ENCODE data around the gene GAMT.
"Not testable (repeated sequence)": the region's sequence is repeated elsewhere in the genome, so short reads cannot be mapped to it uniquely, and the experiment has no call there.

Gene GAMT

GRCh38 chr19:1401138-1401888 is at the start of gene GAMT:
Gene GAMT (minus strand): TSS chr19:1401542. CDS start chr19:1401476, 66 bp downstream.
- DNase-seq (ENCODE audit: low spot score), result peak; percentile 78

DNA sequence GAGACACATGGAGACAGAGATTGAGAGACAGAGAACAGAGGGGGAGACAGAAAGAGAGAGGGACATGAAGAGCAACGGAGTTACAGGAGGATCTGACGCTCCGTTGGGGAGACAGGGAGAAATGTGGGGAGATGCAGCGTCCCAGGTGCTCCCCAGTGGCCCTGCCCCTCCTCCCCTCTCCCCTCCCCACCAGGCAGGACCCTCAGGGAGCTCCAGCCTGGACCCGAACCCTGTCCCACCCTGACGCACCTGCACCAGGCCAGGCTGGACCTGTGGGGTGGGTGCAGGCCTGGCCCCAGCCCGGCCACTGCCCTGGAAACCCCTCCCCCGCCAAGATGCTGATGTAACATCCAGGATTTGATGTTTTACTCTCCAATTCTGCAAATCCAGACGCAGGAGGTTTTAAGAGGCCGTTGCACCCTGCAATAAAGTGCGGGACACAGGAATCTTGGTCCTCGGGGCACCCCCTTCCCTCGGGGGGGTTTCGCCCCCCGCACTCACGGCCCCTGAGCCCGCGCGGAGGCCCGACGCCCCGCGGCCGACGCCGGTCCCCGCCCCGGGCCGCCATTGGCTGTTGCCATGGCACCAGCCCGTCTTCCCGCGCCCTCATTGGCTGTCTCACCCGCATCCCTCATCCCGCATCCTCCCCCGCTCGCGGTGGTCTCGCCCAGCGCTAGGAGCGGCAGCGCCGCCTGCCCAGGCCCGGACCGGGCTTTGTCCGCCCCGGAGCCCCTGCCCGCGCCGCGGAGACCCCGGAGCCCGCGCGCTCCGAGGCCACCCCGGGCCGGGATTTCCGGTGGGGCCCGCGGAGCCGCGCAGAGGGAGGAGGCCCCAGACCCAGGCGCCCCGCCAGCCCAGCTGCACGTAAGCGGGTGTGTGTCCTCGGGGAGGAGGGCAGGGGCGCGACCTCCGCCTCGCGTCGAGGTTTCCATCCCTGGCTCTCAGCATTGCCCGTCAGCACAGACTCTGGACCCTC is 48.4 kb upstream of the GAMT start, which contains the start of gene APC2:
Gene APC2 (plus strand): TSS at position 655 of the 976 bp plus-strand sequence. CDS start 2,881 bp downstream, outside the sequence.
- DNase-seq (ENCODE audit: low spot score), result peak; percentile 80

- DNase-seq (ENCODE audit: low spot score), result no peak
Measured at GRCh38 chr19:1447944-1448343, 46.6 kb upstream of the GAMT start.

DNA sequence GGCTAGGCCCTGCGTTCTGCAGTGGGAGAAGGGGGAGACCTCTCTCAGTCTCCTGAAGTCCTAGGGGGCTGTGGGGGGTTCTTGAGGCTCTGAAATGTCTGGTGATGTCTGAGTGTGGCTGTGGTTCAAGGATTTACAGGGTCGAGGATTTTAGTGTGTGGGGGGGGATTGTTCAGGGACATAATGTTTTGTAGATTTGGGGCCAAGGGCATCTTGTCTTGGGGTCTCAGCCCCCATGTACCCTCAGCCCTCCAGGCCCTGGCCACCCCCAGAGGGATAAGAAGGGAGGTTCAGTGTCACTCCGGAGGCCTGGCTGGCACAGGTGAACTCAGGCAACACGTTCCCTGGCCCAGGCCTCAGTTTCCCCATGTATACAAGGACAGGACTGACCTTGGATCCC is 46.2 kb upstream of the GAMT start:
- no peak for DNase-seq (ENCODE audit: low spot score)

DNA sequence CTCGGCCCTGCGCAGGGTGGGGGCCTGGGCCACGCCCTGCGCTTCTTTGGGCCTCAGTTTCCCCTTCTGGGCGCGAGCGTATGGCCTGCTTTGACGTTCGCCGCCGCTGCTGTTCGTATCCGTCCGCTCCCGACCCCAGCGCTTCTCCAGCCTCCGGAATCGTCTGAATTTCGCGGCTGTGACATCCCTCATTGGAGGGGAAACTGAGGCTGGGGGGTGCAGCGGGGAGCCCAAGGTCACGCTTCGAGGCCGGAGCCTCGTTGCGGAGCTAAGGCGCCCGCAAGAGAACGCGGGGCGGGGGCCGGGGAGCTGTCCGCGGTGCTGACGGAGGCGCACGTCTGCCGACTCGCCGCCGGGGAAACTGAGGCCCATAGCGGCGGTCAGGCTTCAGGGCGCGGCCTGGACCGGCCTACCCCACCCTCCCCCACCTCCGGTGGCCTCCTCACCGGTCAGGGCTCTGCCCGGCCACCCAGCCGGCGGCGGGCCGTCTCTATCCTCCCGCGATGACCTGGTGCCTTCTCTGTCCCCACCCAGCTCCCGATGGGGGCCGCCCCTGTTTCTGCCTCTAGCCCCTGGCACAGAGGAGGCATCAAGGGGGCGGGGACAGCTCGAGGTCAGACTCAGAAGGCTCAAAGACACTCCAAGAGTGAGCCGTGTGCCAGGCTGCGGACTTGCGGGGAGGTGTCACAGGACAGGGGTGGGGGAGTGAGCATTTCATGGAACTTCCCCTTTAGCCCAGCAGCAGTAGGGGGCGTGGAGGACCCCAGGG is 45.6 kb upstream of the GAMT start:
- peak; percentile 5 for DNase-seq (ENCODE audit: low spot score)

DNA sequence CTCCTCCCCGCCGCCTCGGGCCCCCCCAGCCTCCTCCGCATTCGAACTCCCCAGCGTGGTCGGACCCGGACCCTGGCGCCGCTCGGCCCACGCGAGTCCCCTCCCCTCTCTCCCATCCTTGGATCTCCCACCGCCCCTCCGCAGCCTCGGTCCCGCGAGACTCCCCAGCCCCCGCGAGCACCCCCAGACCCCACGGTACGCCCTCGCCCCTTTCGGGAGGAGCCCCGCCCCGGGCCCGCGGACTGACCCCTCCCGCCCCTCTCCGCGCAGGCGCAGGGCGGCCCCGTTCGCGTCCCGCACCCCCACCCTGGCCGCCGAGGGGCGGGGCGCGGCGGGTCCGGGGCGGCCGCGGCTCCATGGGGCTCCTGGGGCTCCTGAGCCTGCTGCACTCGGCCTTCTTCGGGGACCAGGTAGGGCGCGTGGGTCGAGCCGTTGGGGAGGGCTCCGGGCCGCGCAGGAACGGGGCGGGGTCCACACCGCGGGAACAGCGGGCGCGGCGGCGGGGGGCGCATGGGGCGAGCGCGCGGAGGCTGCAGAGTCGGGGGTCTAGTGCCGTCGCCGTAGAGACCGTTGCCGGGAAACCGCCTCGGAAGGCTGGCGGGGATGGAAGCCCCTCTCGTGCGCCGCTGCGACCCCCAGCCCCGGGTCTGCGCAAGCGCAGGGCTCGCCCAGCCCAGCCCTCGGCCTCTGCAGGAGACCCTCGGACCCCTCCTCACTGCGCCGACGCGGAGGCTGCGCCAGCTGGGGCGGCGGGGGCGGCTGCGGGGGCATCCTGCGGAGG is 44.8 kb upstream of the GAMT start:
- DNase-seq (ENCODE audit: low spot score), result no peak

DNA sequence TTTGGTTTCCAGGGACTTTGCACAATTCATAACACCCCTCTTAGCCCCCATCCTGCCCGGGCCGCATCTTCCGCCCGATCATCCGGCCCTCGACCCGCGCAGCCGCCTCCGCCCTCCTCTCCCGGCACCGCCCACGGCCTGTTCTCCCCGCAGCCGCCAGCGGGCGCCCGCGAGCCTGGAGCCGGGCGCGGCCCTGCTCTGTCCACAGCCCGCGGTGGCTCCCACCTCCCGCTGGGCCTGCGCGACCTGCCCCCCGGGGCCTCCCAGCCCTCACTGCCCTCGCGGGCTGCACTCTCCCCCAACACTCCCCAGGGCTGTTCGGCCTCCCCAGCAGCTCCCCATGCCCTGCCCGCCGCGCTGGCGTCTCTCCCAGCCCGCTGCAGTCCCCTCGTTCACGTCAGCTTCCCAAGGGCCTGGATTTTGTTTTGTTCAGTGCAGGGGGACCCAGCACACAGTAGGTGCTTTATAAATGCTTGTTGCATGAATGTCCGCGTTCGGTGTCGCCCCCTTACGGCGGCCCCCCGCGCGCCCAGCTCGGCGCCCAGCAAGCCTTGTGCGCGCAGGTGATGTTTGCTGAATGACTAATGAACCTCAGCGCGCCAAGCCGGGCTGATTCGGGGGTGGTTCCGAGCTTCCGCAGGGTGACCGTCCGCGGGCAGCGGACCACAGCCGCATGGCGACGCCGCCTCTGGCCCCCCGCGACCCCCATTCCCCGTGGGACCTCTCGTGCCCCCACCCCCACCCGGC is 44.0 kb upstream of the GAMT start:
- DNase-seq (ENCODE audit: low spot score), result peak; percentile 91

GRCh38 chr19:1441677-1442438 is 40.5 kb upstream of the GAMT start:
- DNase-seq (ENCODE audit: low spot score), result no peak

GRCh38 chr19:1441022-1441426 is 39.7 kb upstream of the GAMT start:
- no peak for DNase-seq (ENCODE audit: low spot score)

GRCh38 chr19:1440418-1440801 is 39.1 kb upstream of the GAMT start:
- no peak for DNase-seq (ENCODE audit: low spot score)

GRCh38 chr19:1439525-1440417 is 38.4 kb upstream of the GAMT start:
- not testable (repeated sequence) for DNase-seq (ENCODE audit: low spot score)

- no peak for DNase-seq (ENCODE audit: low spot score)
Measured at GRCh38 chr19:1438933-1439354, 37.6 kb upstream of the GAMT start.

- peak; percentile 94 for DNase-seq (ENCODE audit: low spot score)
Measured at GRCh38 chr19:1438035-1438932, 36.9 kb upstream of the GAMT start, which contains the start of gene RPS15. Gene RPS15 (plus strand): TSS chr19:1438396. CDS start chr19:1438426, 30 bp downstream.

DNA sequence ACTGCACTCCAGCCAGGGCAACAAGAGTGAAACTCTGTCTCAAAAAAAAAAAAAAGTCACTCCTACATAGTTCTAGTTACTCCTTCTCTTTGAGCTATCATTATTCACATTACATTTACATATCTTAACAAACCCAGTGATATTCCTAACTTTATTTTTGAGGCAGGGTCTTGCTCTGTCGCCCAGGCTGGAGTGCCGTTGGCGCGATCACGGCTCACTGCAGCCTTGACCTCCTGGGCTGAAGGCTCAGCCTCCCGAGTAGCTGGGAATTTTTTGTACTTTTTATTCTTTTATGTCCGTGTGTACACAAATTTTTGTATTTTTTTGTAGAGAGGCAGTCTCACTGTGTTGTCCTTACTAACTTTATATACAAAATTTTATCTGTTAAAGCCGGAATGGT is 36.3 kb upstream of the GAMT start:
- no peak for DNase-seq (ENCODE audit: low spot score)

- no peak for DNase-seq (ENCODE audit: low spot score)
Measured at GRCh38 chr19:1435378-1435989, 34.1 kb upstream of the GAMT start.

DNA sequence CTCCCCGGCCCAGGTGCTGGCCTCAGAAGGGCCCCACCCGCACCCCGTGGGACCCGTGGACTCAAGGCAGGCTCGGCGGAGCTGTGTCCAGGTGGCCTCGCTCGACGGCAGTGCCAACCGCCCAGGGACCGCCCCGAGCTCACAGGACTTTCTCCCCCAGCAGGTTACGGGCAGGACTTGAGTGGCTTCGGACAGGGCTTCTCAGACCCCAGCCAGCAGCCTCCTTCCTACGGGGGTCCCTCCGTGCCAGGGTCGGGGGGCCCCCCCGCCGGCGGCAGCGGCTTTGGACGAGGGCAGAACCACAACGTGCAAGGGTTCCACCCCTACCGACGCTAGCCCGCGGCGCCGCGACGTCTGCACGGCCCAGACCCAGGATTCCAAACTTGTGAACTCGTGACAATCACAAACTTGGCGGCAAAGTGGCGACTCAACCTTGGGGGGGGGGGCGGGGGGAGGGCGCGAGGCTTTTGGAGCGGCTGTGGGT is 33.3 kb upstream of the GAMT start:
- DNase-seq (ENCODE audit: low spot score), result no peak

DNA sequence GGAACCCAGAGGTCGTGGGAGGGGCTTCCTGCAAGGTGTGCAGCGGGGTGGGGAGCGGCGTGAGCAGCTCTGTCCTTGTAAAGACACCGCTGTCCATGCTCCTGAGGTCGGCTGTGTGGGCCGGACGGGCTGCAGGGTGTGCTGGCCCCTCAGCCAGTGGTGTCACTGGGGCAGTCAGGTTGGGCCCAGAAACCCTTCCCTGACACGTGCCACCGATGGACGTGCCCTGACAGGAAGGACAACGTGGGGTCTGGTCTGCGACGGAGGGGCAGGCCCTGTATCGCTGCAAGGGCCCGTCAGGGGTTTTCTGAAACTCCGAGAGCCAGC is 32.7 kb upstream of the GAMT start:
- DNase-seq (ENCODE audit: low spot score), result no peak
